ENCODE data around the gene SALL4. TPM values are rescaled to one million over a fixed set of nuclear protein-coding genes. Genes with fewer than 3 reads are reported as not detected.

The SALL4 gene
- total and polyA plus RNA-seq, 9 of the 15 experiments (the other 6 are each of a cell fraction or from before 2014, with no cell fraction given): 0.03 to 0.07 TPM; not detected in 7

DNA sequence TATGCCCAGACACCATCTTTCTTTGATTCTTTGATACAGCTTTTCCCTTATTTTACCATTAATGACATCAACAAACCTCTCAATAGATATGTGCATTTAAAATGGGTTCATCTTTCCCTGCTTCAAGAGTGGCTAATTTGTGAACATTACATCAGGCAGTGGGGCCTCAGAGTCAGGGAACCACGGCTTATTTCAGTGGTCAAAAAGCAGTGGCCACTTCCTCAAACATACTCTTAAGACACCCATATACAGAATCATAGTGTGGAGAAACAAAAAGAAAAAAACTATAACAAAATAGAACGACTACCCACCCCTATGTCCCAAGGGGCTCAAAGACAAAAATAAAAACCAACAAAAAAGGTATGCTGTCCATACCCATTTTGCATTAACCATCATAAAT lies 12.9 kb downstream of the SALL4 start (continued):
- TF ChIP-seq ZBTB34 (CRISPR knock-in tag; IDR thresholded peaks at IDR 0.05) (no peak), ZBTB5 (IDR thresholded peaks at IDR 0.05) (no peak), BRF2 (IDR thresholded peaks at IDR 0.05; ENCODE audit: borderline replicate concordance, insufficient read depth, insufficient read length) (no peak), CREM (IDR thresholded peaks at IDR 0.05; ENCODE audit: low read depth) (no peak), SPI1 (IDR thresholded peaks at IDR 0.05; ENCODE audit: borderline replicate concordance, low read depth, low read length) (no peak), GATA2 (CRISPR knock-in tag; IDR thresholded peaks at IDR 0.05) (no peak), MCM3 (IDR thresholded peaks at IDR 0.05) (no peak), PTBP1 (IDR thresholded peaks at IDR 0.05; ENCODE audit: low read depth, low read length) (no peak), EGR1 (conservative IDR thresholded peaks at IDR 0.05) (no peak), TCFL5 (CRISPR knock-in tag; conservative IDR thresholded peaks at IDR 0.05) (no peak), TAF15 (IDR thresholded peaks at IDR 0.05; ENCODE audit: low read depth, low read length) (no peak), FIP1L1 (IDR thresholded peaks at IDR 0.05; ENCODE audit: low read depth, low read length, poor library complexity, severe bottlenecking) (no peak), MXI1 (IDR thresholded peaks at IDR 0.05; ENCODE audit: low read depth, low read length) (no peak), KAT2B (IDR thresholded peaks at IDR 0.05; ENCODE audit: low read depth, low read length) (no peak)

All from K562 (cell line).